ENCODE results near the gene ZFAND2B. TPM values are rescaled to one million over a fixed set of nuclear protein-coding genes. Genes with fewer than 3 reads are reported as not detected.
A peak's percentile ranks its signal among the peaks of the same experiment; 100 is the strongest.

Gene ZFAND2B, protein sequence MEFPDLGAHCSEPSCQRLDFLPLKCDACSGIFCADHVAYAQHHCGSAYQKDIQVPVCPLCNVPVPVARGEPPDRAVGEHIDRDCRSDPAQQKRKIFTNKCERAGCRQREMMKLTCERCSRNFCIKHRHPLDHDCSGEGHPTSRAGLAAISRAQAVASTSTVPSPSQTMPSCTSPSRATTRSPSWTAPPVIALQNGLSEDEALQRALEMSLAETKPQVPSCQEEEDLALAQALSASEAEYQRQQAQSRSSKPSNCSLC
- 15.7 and 15.9 TPM in 2 replicates for total RNA-seq (2012; rRNA removed)

GRCh38 chr2:219206328-219207133 is at the start of gene ZFAND2B:
Gene ZFAND2B (plus strand): TSS chr2:219206782. CDS start chr2:219206988, 206 bp downstream.
- Histone ChIP-seq H3K27me3 (ENCODE audit: control insufficient read depth, insufficient read depth, low read length) (no peaks in the 10 kb centered on the region), H3K4me3 (ENCODE audit: low read length) (peak within 1 kb of the TSS; percentile 86), H3K4me1 (ENCODE audit: control insufficient read depth, insufficient read depth, low read length) (peaks cover 19% of the 10 kb centered on the region)

GRCh38 chr2:219157396-219157795 is 49.2 kb upstream of the ZFAND2B start:
- Histone ChIP-seq H3K9ac (ENCODE audit: low read depth, low read length) (no peak overlapping the region), H3K9me3 (replicated peaks; ENCODE audit: low read length) (no peaks in the 10 kb centered on the region), H3K4me1 (ENCODE audit: control insufficient read depth, insufficient read depth, low read length) (peaks cover 19% of the 10 kb centered on the region), H3K4me2 (ENCODE audit: low read length) (no peak overlapping the region), H3K36me3 (ENCODE audit: insufficient read depth, low read length) (peaks cover 5% of the 10 kb centered on the region), H3K4me3 (ENCODE audit: low read length) (no peak overlapping the region), H3K27me3 (ENCODE audit: control insufficient read depth, insufficient read depth, low read length) (no peaks in the 10 kb centered on the region)

More at GRCh38 chr2:219206328-219207133, at the start of gene ZFAND2B:
- Histone ChIP-seq H3K9me3 (replicated peaks; ENCODE audit: low read length) (no peaks in the 10 kb centered on the region), H3K4me2 (ENCODE audit: low read length) (peak within 1 kb of the TSS; percentile 97), H3K9ac (ENCODE audit: low read depth, low read length) (peak within 1 kb of the TSS; percentile 83), H3K36me3 (ENCODE audit: insufficient read depth, low read length) (peaks cover 32% of the 10 kb centered on the region)

GRCh38 chr2:219158025-219158424 is 48.6 kb upstream of the ZFAND2B start:
- Histone ChIP-seq H3K27me3 (ENCODE audit: control insufficient read depth, insufficient read depth, low read length) (no peaks in the 10 kb centered on the region), H3K4me2 (ENCODE audit: low read length) (no peak overlapping the region), H3K9me3 (replicated peaks; ENCODE audit: low read length) (no peaks in the 10 kb centered on the region), H3K9ac (ENCODE audit: low read depth, low read length) (no peak overlapping the region), H3K4me1 (ENCODE audit: control insufficient read depth, insufficient read depth, low read length) (peaks cover 19% of the 10 kb centered on the region), H3K36me3 (ENCODE audit: insufficient read depth, low read length) (peaks cover 5% of the 10 kb centered on the region), H3K4me3 (ENCODE audit: low read length) (no peak overlapping the region)

DNA sequence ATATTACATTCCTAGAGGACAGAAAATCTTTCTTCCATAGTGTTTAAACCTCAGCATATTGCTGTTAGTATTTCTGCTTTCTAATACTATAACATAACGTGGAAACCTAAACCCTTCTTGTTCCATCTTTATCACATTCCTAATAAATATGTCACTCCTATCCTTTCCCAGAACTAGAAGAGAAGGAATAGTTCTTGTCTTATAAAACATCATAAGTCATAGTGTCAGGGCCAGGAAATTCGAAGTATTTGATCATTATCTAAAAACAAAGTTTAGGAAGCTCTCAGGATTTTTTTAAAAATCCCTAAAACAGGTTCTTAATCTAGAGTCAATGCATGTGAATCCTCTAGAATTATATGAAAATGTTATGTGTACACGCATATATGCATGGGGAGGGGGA is 48.0 kb upstream of the ZFAND2B start:
- Histone ChIP-seq H3K4me1 (ENCODE audit: control insufficient read depth, insufficient read depth, low read length) (peaks cover 19% of the 10 kb centered on the region), H3K27me3 (ENCODE audit: control insufficient read depth, insufficient read depth, low read length) (no peaks in the 10 kb centered on the region), H3K4me2 (ENCODE audit: low read length) (no peak overlapping the region), H3K4me3 (ENCODE audit: low read length) (no peak overlapping the region), H3K9me3 (replicated peaks; ENCODE audit: low read length) (no peaks in the 10 kb centered on the region), H3K36me3 (ENCODE audit: insufficient read depth, low read length) (peaks cover 5% of the 10 kb centered on the region), H3K9ac (ENCODE audit: low read depth, low read length) (no peak overlapping the region)

GRCh38 chr2:219159771-219160185 is 46.8 kb upstream of the ZFAND2B start:
- Histone ChIP-seq H3K9me3 (replicated peaks; ENCODE audit: low read length) (no peaks in the 10 kb centered on the region), H3K36me3 (ENCODE audit: insufficient read depth, low read length) (peaks cover 5% of the 10 kb centered on the region), H3K4me1 (ENCODE audit: control insufficient read depth, insufficient read depth, low read length) (peaks cover 19% of the 10 kb centered on the region), H3K4me3 (ENCODE audit: low read length) (peak overlapping the region; percentile 85), H3K4me2 (ENCODE audit: low read length) (peak overlapping the region; percentile 93), H3K27me3 (ENCODE audit: control insufficient read depth, insufficient read depth, low read length) (no peaks in the 10 kb centered on the region), H3K9ac (ENCODE audit: low read depth, low read length) (peak overlapping the region; percentile 85)

DNA sequence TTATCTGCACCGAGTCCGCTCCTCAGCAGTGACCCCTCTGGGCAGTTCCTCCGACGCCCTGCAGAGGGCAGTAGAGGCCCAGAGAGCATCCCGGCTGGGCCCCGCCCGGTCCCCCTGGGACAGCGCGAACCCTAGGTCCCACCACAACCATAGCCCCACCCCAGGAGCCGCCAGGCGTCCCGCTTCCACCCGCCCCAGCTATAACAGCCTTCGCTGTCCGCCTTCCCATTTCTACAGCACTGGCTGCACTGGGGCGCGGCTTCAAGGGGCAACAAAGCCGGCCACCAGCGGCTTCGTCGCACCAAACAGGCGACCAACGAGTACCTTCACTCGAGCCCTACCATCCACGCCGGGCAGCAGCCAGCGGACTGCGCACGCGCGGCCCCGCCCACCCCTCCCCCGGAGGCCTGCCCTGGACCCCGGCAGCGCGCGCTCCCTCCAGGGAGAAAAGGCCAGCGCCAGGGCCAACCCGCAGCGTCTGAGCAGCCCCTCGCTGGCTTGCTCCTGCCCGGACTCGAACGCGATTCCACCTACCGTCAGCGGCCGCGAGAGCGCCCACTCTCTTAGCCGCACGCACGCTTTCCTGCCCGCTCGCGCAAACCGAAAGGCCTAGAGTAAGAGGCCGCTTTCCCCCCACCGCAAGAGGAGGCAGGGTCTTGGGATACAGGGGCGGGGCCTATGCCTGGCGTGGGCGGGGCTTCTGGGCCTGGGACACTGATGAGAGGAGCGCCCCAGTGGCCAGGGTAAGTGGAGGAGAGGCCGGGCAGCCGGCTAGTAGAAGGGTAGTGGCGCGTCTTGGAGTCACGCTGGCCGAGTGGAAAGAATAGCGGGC is 46.2 kb upstream of the ZFAND2B start, which contains the start of gene NHEJ1:
Gene NHEJ1, minus strand, starts transcription at position 630 of the 832 bp plus-strand sequence. CDS start 2,453 bp downstream, outside the sequence.
- Histone ChIP-seq H3K9ac (ENCODE audit: low read depth, low read length) (peak within 1 kb of the TSS; percentile 85), H3K36me3 (ENCODE audit: insufficient read depth, low read length) (peaks cover 5% of the 10 kb centered on the region), H3K4me2 (ENCODE audit: low read length) (peak within 1 kb of the TSS; percentile 93), H3K4me1 (ENCODE audit: control insufficient read depth, insufficient read depth, low read length) (peaks cover 19% of the 10 kb centered on the region), H3K9me3 (replicated peaks; ENCODE audit: low read length) (no peaks in the 10 kb centered on the region), H3K4me3 (ENCODE audit: low read length) (peak within 1 kb of the TSS; percentile 85), H3K27me3 (ENCODE audit: control insufficient read depth, insufficient read depth, low read length) (no peaks in the 10 kb centered on the region)

- peak overlapping the region; percentile 93 for H3K4me2 ChIP-seq (ENCODE audit: low read length)
- H3K36me3 ChIP-seq (ENCODE audit: insufficient read depth, low read length): peaks cover 5% of the 10 kb centered on the region
- H3K9me3 ChIP-seq (replicated peaks; ENCODE audit: low read length): no peaks in the 10 kb centered on the region
- H3K27me3 ChIP-seq (ENCODE audit: control insufficient read depth, insufficient read depth, low read length): no peaks in the 10 kb centered on the region
- peak overlapping the region; percentile 85 for H3K4me3 ChIP-seq (ENCODE audit: low read length)
- H3K4me1 ChIP-seq (ENCODE audit: control insufficient read depth, insufficient read depth, low read length): peaks cover 19% of the 10 kb centered on the region
- H3K9ac ChIP-seq (ENCODE audit: low read depth, low read length): peak overlapping the region; percentile 85
These were observed 45.5 kb upstream of the ZFAND2B start for GRCh38 chr2:219161097-219161496.

DNA sequence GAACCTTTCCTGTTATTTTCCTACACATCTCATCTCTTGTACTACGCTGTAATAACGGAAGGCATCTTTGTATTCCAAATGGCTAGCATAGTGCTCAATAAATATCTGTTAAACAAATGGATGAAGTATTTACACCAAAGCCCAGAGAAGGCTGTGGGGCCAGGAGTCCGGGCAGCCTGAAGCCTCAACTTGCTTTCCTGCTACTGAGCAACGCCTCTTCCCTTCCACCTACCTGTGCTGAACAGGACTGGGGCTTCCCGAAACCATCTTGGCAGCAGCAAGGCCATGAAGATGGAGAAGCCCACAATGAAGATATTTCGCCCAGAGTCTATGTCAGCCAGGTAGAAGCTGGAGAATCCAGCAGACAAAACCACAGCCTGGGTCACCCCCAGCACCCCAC is 43.4 kb upstream of the ZFAND2B start:
- peaks cover 19% of the 10 kb centered on the region for H3K4me1 ChIP-seq (ENCODE audit: control insufficient read depth, insufficient read depth, low read length)
- H3K4me2 ChIP-seq (ENCODE audit: low read length): no peak overlapping the region
- no peaks in the 10 kb centered on the region for H3K36me3 ChIP-seq (ENCODE audit: insufficient read depth, low read length)
- no peaks in the 10 kb centered on the region for H3K27me3 ChIP-seq (ENCODE audit: control insufficient read depth, insufficient read depth, low read length)
- H3K9ac ChIP-seq (ENCODE audit: low read depth, low read length): no peak overlapping the region
- no peaks in the 10 kb centered on the region for H3K9me3 ChIP-seq (replicated peaks; ENCODE audit: low read length)
- no peak overlapping the region for H3K4me3 ChIP-seq (ENCODE audit: low read length)

DNA sequence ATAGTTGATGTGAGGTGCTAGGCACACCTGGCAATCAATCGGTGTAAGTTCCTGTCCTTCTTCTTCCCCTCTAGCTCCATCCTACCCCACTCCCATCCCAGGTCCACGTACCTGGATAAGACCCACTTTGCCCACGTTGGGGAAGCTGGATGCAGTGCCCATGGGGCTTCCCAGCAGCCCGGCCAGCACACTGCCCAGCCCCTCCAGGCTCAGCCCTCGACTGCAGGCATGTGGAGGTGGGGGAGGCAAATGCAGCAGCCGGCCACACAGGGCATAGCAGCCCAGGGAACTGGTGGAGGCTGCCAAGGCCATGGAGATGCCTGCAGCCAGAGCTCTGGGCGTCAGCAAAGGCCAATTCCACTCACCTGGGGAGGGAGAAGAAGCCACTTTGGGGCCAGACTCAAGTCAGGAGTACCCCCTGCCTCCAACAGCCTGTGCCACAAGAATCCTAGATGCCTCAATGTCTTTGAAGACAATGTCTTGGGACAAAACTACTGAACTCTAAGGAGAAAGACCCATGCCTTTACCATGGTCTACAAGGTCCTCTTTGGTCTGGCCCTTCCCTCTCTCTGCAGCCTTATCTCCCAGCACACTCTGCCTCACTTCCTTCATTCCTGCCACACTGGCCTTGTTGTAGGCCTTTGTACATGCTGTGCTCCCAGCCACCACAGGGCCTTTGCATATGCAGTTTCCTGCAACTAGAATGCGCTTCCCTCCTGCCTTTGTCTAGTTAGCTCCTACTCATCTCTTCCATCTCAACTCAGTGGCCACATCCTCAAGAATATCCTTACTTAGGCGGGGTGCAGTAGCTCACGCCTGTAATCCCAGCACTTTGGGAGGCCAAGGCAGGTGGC is 41.3 kb upstream of the ZFAND2B start:
- Histone ChIP-seq H3K9me3 (replicated peaks; ENCODE audit: low read length) (no peaks in the 10 kb centered on the region), H3K4me3 (ENCODE audit: low read length) (no peak overlapping the region), H3K27me3 (ENCODE audit: control insufficient read depth, insufficient read depth, low read length) (no peaks in the 10 kb centered on the region), H3K9ac (ENCODE audit: low read depth, low read length) (no peak overlapping the region), H3K4me2 (ENCODE audit: low read length) (no peak overlapping the region), H3K36me3 (ENCODE audit: insufficient read depth, low read length) (no peaks in the 10 kb centered on the region), H3K4me1 (ENCODE audit: control insufficient read depth, insufficient read depth, low read length) (peaks cover 7% of the 10 kb centered on the region)

- no peak overlapping the region for H3K4me2 ChIP-seq (ENCODE audit: low read length)
- H3K36me3 ChIP-seq (ENCODE audit: insufficient read depth, low read length): peaks cover 7% of the 10 kb centered on the region
- H3K9me3 ChIP-seq (replicated peaks; ENCODE audit: low read length): no peaks in the 10 kb centered on the region
- no peaks in the 10 kb centered on the region for H3K27me3 ChIP-seq (ENCODE audit: control insufficient read depth, insufficient read depth, low read length)
- H3K4me3 ChIP-seq (ENCODE audit: low read length): no peak overlapping the region
- H3K9ac ChIP-seq (ENCODE audit: low read depth, low read length): no peak overlapping the region
- peaks cover 4% of the 10 kb centered on the region for H3K4me1 ChIP-seq (ENCODE audit: control insufficient read depth, insufficient read depth, low read length)
These were observed 38.6 kb upstream of the ZFAND2B start for GRCh38 chr2:219167997-219168396.

Data from skeletal muscle satellite cell (primary cell).